HUES64 (cell line): ENCODE results near the gene LYRM9.

Experiments
- H3K27ac ChIP-seq: 2 replicates; pipeline ENCODE4 v1.7.0; 2013; ENCODE audit warnings: low read depth, low read length, inconsistent platforms
- H3K27me3 ChIP-seq: 2 replicates; pipeline ENCODE4 v1.6.1; 2013; ENCODE audit warnings: mild to moderate bottlenecking, low read length; ENCODE audit not compliant: insufficient read depth
- H3K36me3 ChIP-seq: 2 replicates; pipeline ENCODE4 v1.6.1; 2013; ENCODE audit warnings: mild to moderate bottlenecking, low read length; ENCODE audit not compliant: insufficient read depth
- H3K4me1 ChIP-seq: 2 replicates; pipeline ENCODE4 v1.6.1; 2013; ENCODE audit warnings: mild to moderate bottlenecking, low read length, moderate library complexity; ENCODE audit not compliant: insufficient read depth
- H3K4me3 ChIP-seq: 2 replicates; pipeline ENCODE4 v1.5.1; 2013; ENCODE audit warnings: mild to moderate bottlenecking, low read length, moderate library complexity
- H3K9ac ChIP-seq: 2 replicates; pipeline ENCODE4 v1.6.1; 2013; ENCODE audit warnings: mild to moderate bottlenecking, low read depth, low read length
- H3K9me3 ChIP-seq: 2 replicates; pipeline ENCODE4 v1.6.1; 2013; ENCODE audit warnings: low read depth, low read length; ENCODE audit not compliant: insufficient read depth
- WGBS: fragments of 150-250, 120-280 bp; methylation state at CpG from one replicate; pipeline ENCODE4 v1.1.7; 2013; ENCODE audit warnings: missing lambda C conversion rate; 5-methylcytosine and 5-hydroxymethylcytosine counted together

The LYRM9 gene

GRCh38 chr17:27871407-27871806 is 21.8 kb downstream of the LYRM9 start:
- no peak overlapping the region for H3K4me3 ChIP-seq
- H3K36me3 ChIP-seq, result no peaks in the 10 kb centered on the region
- WGBS, result 89% methylated on average over 2 of the region's 2 CpGs
- H3K4me1 ChIP-seq, result no peaks in the 10 kb centered on the region
- no peak overlapping the region for H3K27ac ChIP-seq
- H3K27me3 ChIP-seq, result no peaks in the 10 kb centered on the region
- H3K9me3 ChIP-seq, result no peaks in the 10 kb centered on the region
- no peak overlapping the region for H3K9ac ChIP-seq

GRCh38 chr17:27870345-27870744 is 22.8 kb downstream of the LYRM9 start:
- no peaks in the 10 kb centered on the region for H3K4me1 ChIP-seq
- no peak overlapping the region for H3K4me3 ChIP-seq
- 84% methylated on average over 2 of the region's 2 CpGs for WGBS
- H3K9ac ChIP-seq, result no peak overlapping the region
- no peaks in the 10 kb centered on the region for H3K36me3 ChIP-seq
- H3K9me3 ChIP-seq, result no peaks in the 10 kb centered on the region
- no peak overlapping the region for H3K27ac ChIP-seq
- H3K27me3 ChIP-seq, result no peaks in the 10 kb centered on the region

DNA sequence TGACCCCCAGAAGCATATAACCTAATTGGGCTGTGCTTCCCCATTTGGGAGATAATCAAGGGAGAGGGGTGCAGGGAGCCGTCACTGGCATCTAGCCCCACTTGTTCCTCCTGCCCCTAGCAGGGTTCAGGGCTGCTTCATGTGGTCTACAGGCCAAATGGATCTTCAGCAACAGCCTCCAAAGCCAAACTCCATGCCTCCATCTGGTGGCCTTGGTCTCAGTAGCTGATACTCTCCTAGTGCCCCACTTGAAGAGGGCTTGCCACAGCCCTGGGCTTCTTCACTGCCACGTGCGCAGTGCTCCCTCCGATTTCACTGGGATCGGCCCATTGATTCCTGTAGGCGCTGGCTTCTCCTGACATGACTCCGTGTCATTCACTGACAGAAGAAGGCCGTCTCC is 24.6 kb downstream of the LYRM9 start:
- Histone ChIP-seq H3K27ac (no peak overlapping the region), H3K4me1 (no peaks in the 10 kb centered on the region), H3K27me3 (no peaks in the 10 kb centered on the region), H3K4me3 (no peak overlapping the region), H3K9me3 (no peaks in the 10 kb centered on the region), H3K9ac (no peak overlapping the region), H3K36me3 (no peaks in the 10 kb centered on the region)
- 94% methylated on average over 8 of the region's 8 CpGs for WGBS

GRCh38 chr17:27862840-27863239 is 30.3 kb downstream of the LYRM9 start:
- Histone ChIP-seq H3K4me1 (no peaks in the 10 kb centered on the region), H3K27ac (no peak overlapping the region), H3K36me3 (no peaks in the 10 kb centered on the region), H3K4me3 (no peak overlapping the region), H3K9me3 (no peaks in the 10 kb centered on the region), H3K9ac (no peak overlapping the region), H3K27me3 (no peaks in the 10 kb centered on the region)
- 83% methylated on average over 3 of the region's 4 CpGs for WGBS

GRCh38 chr17:27862004-27862403 is 31.2 kb downstream of the LYRM9 start:
- H3K36me3 ChIP-seq, result no peaks in the 10 kb centered on the region
- H3K27ac ChIP-seq, result no peak overlapping the region
- 93% methylated on average over 4 of the region's 4 CpGs for WGBS
- H3K4me3 ChIP-seq, result no peak overlapping the region
- H3K4me1 ChIP-seq, result peaks cover 1% of the 10 kb centered on the region; the same call in 1 of the 2 replicates
- no peaks in the 10 kb centered on the region for H3K9me3 ChIP-seq
- no peaks in the 10 kb centered on the region for H3K27me3 ChIP-seq
- H3K9ac ChIP-seq, result no peak overlapping the region

GRCh38 chr17:27860971-27861664 is 32.0 kb downstream of the LYRM9 start:
- H3K36me3 ChIP-seq, result no peaks in the 10 kb centered on the region
- H3K9ac ChIP-seq, result no peak overlapping the region
- no peaks in the 10 kb centered on the region for H3K9me3 ChIP-seq
- H3K27me3 ChIP-seq, result no peaks in the 10 kb centered on the region
- peaks cover 4% of the 10 kb centered on the region; the same call in 1 of the 2 replicates for H3K4me1 ChIP-seq
- H3K4me3 ChIP-seq, result no peak overlapping the region
- 78% methylated on average over 3 of the region's 3 CpGs for WGBS
- H3K27ac ChIP-seq, result no peak overlapping the region

GRCh38 chr17:27858621-27859305 is 34.4 kb downstream of the LYRM9 start:
- Histone ChIP-seq H3K9ac (no peak overlapping the region), H3K27ac (no peak overlapping the region), H3K4me3 (no peak overlapping the region), H3K36me3 (no peaks in the 10 kb centered on the region), H3K4me1 (peaks cover 4% of the 10 kb centered on the region; the same call in 1 of the 2 replicates), H3K9me3 (no peaks in the 10 kb centered on the region), H3K27me3 (no peaks in the 10 kb centered on the region)
- WGBS, result 91% methylated on average over 6 of the region's 6 CpGs

DNA sequence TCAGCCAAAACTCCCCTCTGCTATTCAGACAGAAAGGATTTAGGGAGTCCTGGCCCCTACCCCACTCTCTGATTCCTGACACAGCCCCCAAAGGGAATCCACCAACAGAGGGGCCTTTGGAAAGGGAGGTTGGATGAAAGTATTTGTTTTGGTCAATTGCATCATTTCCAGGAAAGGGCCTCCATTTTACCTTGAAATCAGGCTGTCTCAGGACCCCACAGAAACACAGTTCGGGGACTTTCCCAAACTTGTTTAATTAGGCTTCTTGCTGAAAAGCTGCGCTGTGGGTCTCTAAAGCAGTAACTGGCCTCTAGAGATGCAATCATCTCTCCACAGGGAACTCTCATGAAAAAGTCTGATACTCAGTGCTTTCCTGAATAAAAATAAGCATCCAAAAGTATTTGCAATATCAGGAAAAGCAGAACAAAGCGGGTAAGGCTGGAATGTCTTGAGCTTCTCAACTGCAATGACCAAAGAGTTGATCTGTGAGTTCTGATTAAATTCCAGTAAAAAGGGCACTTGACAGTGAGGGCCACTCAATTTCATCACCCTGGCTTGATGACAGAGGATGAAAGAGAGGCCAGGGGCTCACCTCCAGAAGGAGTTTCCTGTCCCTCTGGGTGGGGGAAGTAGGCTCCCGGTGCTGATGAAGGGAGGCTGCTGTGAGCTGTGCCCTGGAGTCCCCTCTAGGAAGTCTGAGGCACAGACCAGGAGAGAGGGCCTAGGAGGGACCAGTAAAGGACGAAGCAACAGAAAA is 36.3 kb downstream of the LYRM9 start:
- Histone ChIP-seq H3K4me3 (no peak overlapping the region), H3K4me1 (peaks cover 4% of the 10 kb centered on the region; the same call in 1 of the 2 replicates), H3K27ac (no peak overlapping the region), H3K9ac (no peak overlapping the region), H3K9me3 (no peaks in the 10 kb centered on the region), H3K36me3 (no peaks in the 10 kb centered on the region), H3K27me3 (no peaks in the 10 kb centered on the region)
- 77% methylated on average over 5 of the region's 5 CpGs for WGBS

- Histone ChIP-seq H3K4me3 (no peak overlapping the region), H3K27ac (no peak overlapping the region), H3K27me3 (no peaks in the 10 kb centered on the region), H3K9ac (no peak overlapping the region), H3K4me1 (peaks cover 4% of the 10 kb centered on the region; the same call in 1 of the 2 replicates), H3K36me3 (no peaks in the 10 kb centered on the region), H3K9me3 (no peaks in the 10 kb centered on the region)
- WGBS, result 91% methylated on average over 3 of the region's 3 CpGs
Observed at GRCh38 chr17:27855454-27855853, 37.7 kb downstream of the LYRM9 start.

- H3K4me1 ChIP-seq, result peaks cover 11% of the 10 kb centered on the region; the same call in 1 of the 2 replicates
- H3K4me3 ChIP-seq, result no peak overlapping the region
- no peak overlapping the region for H3K9ac ChIP-seq
- no peaks in the 10 kb centered on the region for H3K27me3 ChIP-seq
- H3K36me3 ChIP-seq, result no peaks in the 10 kb centered on the region
- 89% methylated on average over 5 of the region's 5 CpGs for WGBS
- no peak overlapping the region for H3K27ac ChIP-seq
- no peaks in the 10 kb centered on the region for H3K9me3 ChIP-seq
Observed at GRCh38 chr17:27854163-27854562, 39.0 kb downstream of the LYRM9 start.

- no peaks in the 10 kb centered on the region for H3K9me3 ChIP-seq
- H3K27ac ChIP-seq, result no peak overlapping the region
- no peaks in the 10 kb centered on the region for H3K36me3 ChIP-seq
- peaks cover 11% of the 10 kb centered on the region; the same call in 1 of the 2 replicates for H3K4me1 ChIP-seq
- H3K27me3 ChIP-seq, result no peaks in the 10 kb centered on the region
- WGBS, result 87% methylated on average over 3 of the region's 3 CpGs
- H3K4me3 ChIP-seq, result no peak overlapping the region
- no peak overlapping the region for H3K9ac ChIP-seq
Observed at GRCh38 chr17:27853091-27853490, 40.1 kb downstream of the LYRM9 start.
